ENCODE data around the gene STAT4. TPM values are rescaled to one million over a fixed set of nuclear protein-coding genes. Genes with fewer than 3 reads are reported as not detected.

The STAT4 gene
- total and polyA plus RNA-seq, 11 donors = 0.32 to 21.5 (median 1.9) TPM

GRCh38 chr2:191189112-191189635 is 38.4 kb upstream of the STAT4 start:
- TF ChIP-seq CTCF (IDR thresholded peaks at IDR 0.05) (no peak), POLR2A (IDR thresholded peaks at IDR 0.05) (no peak)
- WGBS, 4 donors = 94 to 98% (median 96%) methylated on average over 8 of the region's 8 CpGs
- ATAC-seq = no peak
- peaks cover 0 to 22% (median 0%) of the 10 kb centered on the region in 12 donors for H3K4me1 ChIP-seq
- no peaks in the 10 kb centered on the region for H3K27me3 ChIP-seq
- H3K27ac ChIP-seq = no peak overlapping the region
- no peak for DNase-seq
- H3K36me3 ChIP-seq = no peaks in the 10 kb centered on the region
- no peak overlapping the region for H3K4me3 ChIP-seq
- intact Hi-C loops (cut with DNase I) = no loop called here
- H3K9me3 ChIP-seq = peaks cover 0 to 7% (median 0%) of the 10 kb centered on the region in 12 donors

DNA sequence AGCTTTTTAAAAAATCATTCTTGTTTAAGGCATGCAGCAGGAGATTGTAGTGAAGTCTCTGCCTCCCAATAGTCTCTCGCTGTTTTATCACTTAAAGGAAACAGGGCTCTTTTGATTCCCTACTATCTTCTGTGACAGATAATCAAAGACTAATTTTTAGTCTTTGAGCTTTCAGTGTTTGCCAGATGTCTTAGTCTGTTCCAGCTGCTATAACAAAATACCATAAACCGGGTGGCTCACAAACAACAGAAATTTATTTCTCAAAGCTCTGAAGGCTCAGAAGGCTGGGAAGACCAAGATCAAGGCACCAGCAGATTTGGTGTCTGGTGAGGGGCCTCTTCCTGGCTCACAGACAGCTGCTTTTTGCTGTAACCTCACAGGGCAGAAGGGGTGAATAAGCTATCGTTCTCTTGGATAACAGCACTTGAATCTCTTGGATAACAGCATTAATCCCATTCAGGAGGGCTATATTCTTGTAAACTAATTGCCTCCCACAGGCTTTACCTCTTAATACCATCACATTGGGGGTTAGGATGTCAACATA is 37.8 kb upstream of the STAT4 start:
- intact Hi-C loops (cut with DNase I) = no loop called here
- no peak for ATAC-seq
- Histone ChIP-seq H3K4me3 (no peak overlapping the region), H3K9me3 (peaks cover 0 to 7% (median 0%) of the 10 kb centered on the region in 12 donors), H3K36me3 (no peaks in the 10 kb centered on the region), H3K27me3 (no peaks in the 10 kb centered on the region), H3K4me1 (peaks cover 0 to 17% (median 0%) of the 10 kb centered on the region in 12 donors), H3K27ac (no peak overlapping the region)
- TF ChIP-seq CTCF (IDR thresholded peaks at IDR 0.05) (no peak), POLR2A (IDR thresholded peaks at IDR 0.05) (no peak)
- 64 to 83% (median 79%) methylated on average over 3 of the region's 3 CpGs for WGBS, 4 donors
- no peak for DNase-seq

- H3K27me3 ChIP-seq = no peaks in the 10 kb centered on the region
- H3K27ac ChIP-seq = no peak overlapping the region
- H3K36me3 ChIP-seq = no peaks in the 10 kb centered on the region
- H3K4me1 ChIP-seq = peaks cover 0 to 12% (median 0%) of the 10 kb centered on the region in 12 donors
- TF ChIP-seq CTCF (IDR thresholded peaks at IDR 0.05) = no peak
- TF ChIP-seq POLR2A (IDR thresholded peaks at IDR 0.05) = no peak
- 70 to 77% (median 74%) methylated on average over 9 of the region's 9 CpGs for WGBS, 4 donors
- intact Hi-C loops (cut with DNase I) = no loop called here
- no peak for ATAC-seq
- DNase-seq = no peak
- H3K9me3 ChIP-seq = peaks cover 0 to 7% (median 0%) of the 10 kb centered on the region in 12 donors
- H3K4me3 ChIP-seq = no peak overlapping the region
These were observed 36.5 kb upstream of the STAT4 start for GRCh38 chr2:191187105-191187829.

- no peak for DNase-seq
- TF ChIP-seq CTCF (IDR thresholded peaks at IDR 0.05) = no peak
- no peak for TF ChIP-seq POLR2A (IDR thresholded peaks at IDR 0.05)
- no peaks in the 10 kb centered on the region for H3K36me3 ChIP-seq
- H3K27me3 ChIP-seq = no peaks in the 10 kb centered on the region
- no peak overlapping the region for H3K27ac ChIP-seq
- peaks cover 0 to 9% (median 0%) of the 10 kb centered on the region in 12 donors for H3K4me1 ChIP-seq
- ATAC-seq = no peak
- intact Hi-C loops (cut with DNase I) = no loop called here
- H3K9me3 ChIP-seq = no peaks in the 10 kb centered on the region
- no peak overlapping the region for H3K4me3 ChIP-seq
- 50 to 64% (median 58%) methylated on average over 2 of the region's 2 CpGs for WGBS, 4 donors
These were observed 33.7 kb upstream of the STAT4 start for GRCh38 chr2:191184457-191184856.

Data from heart left ventricle (tissue), 16 donors.